Peyer's patch (tissue), 4 donors: ENCODE results near the gene TES.

Source experiments
- POLR2A ChIP-seq, 2 donors: fragments of 450-650 bp; IDR thresholded peaks; one replicate each; pipeline ENCODE4 v1.5.1; 2017; ENCODE audit warnings: antibody characterized with exemption in 2 of 2, mild to moderate bottlenecking in 2 of 2, moderate library complexity in 2 of 2
- TF ChIP-seq, protein P1 (sequence below), 6 experiments: fragments of 450-650 bp in 4 of 6; fragments of 200-600 bp in 2 of 6; sonication (generic) in 1 of 6; IDR thresholded peaks; one replicate each; pipeline ENCODE4 v1.5.1; 2017 to 2019; ENCODE audit warnings: antibody characterized with exemption in 6 of 6, mild to moderate bottlenecking in 3 of 6, moderate library complexity in 1 of 6

DNA sequence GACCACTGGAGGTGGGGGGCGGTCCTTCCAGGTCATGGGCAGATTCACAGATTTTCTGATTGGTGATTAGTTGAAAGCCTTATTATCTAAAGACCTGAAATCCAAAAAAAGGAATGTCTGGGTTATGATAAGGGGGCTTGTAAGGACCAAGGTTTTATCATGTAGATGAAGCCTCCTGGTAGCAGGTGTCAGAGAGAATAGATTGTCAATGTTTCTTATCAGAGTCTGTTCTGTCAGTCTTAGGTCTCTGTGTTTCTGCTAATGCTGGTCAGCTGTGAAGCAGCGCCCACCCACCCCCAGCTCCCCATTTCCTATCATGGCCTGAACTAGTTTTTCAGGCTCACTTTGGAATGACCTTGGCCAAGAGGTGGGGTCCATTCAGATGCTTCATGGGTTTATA lies 21.2 kb downstream of the TES start:
- TF ChIP-seq, protein P1, sequence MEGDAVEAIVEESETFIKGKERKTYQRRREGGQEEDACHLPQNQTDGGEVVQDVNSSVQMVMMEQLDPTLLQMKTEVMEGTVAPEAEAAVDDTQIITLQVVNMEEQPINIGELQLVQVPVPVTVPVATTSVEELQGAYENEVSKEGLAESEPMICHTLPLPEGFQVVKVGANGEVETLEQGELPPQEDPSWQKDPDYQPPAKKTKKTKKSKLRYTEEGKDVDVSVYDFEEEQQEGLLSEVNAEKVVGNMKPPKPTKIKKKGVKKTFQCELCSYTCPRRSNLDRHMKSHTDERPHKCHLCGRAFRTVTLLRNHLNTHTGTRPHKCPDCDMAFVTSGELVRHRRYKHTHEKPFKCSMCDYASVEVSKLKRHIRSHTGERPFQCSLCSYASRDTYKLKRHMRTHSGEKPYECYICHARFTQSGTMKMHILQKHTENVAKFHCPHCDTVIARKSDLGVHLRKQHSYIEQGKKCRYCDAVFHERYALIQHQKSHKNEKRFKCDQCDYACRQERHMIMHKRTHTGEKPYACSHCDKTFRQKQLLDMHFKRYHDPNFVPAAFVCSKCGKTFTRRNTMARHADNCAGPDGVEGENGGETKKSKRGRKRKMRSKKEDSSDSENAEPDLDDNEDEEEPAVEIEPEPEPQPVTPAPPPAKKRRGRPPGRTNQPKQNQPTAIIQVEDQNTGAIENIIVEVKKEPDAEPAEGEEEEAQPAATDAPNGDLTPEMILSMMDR (IDR thresholded peaks at IDR 0.05): no peak
- TF ChIP-seq POLR2A (IDR thresholded peaks at IDR 0.05): no peak
